Right cardiac atrium (tissue), 5 donors: Measurements from ENCODE around the gene CHKA. TPM values are rescaled to one million over a fixed set of nuclear protein-coding genes. Genes with fewer than 3 reads are reported as not detected.

Experiments used
- ATAC-seq, 2 donors: fragments of 200-7000 bp; cut with Tn5 transposase; one replicate each; pipeline versions ENCODE4 v1.8.0 to v1.9.1; 2020; ENCODE audit warnings: moderate library complexity in 2 of 2, mild to moderate bottlenecking in 1 of 2
- DNase-seq, 3 donors: peaks; one replicate each; pipeline ENCODE4 v3.0.0-alpha.2; 2020
- H3K27ac ChIP-seq: one replicate; pipeline ENCODE4 v1.5.1; 2013; ENCODE audit warnings: mild to moderate bottlenecking, low read length, control low read depth, moderate library complexity
- H3K27me3 ChIP-seq: one replicate; pipeline ENCODE4 v1.6.1; 2013; ENCODE audit not compliant: control insufficient read depth, insufficient read depth
- H3K4me1 ChIP-seq: one replicate; pipeline ENCODE4 v1.6.1; 2013; ENCODE audit warnings: low read length; ENCODE audit not compliant: control insufficient read depth, insufficient read depth
- H3K4me3 ChIP-seq: one replicate; pipeline ENCODE4 v1.5.1; 2013; ENCODE audit warnings: low read length, control low read depth
- H3K9me3 ChIP-seq: one replicate; pipeline ENCODE4 v1.6.1; 2013; ENCODE audit warnings: low read length; ENCODE audit not compliant: control insufficient read depth
- WGBS: extraction: QIAGEN DNeasy Blood & Tissue Kit; methylation state at CpG from one replicate; pipeline ENCODE4 v1.1.7; 2013; 5-methylcytosine and 5-hydroxymethylcytosine counted together
- intact Hi-C, 4 donors: fragments of 100-400 bp; cut with DNase I; formaldehyde crosslinking; loops; one replicate each; pipeline versions ENCODE4 v1.11.0 to v1.14.0; 2022 to 2023
- polyA plus RNA-seq: library from polyadenylated mRNA; stranded (reverse); fragments of 200-250 nt; gene quantifications from one replicate; pipeline ENCODE4 v1.2.3, GENCODE V29; 2013
- total RNA-seq, 4 donors: library from RNA; stranded (reverse); fragmentation: NEBNext Ultra II Directional; extraction: Animal tissue kit (Norgen Biotek cat#: 25700); gene quantifications; one replicate each; pipeline ENCODE4 v1.2.1, GENCODE V29; 2021
- donor health status: healthy with polysubstance abuse.
- donor health status: DM: no; HTN: yes; CAD: no.
- donor health status: DM: no; HTN: no; CAD: no.
- donor health status: DM: no; HTN: yes; CAD: no; lungs with severe emphysema.
- donor health status: DM: yes; HTN: yes; CAD: no.

CHKA gene
- total and polyA plus RNA-seq, 5 donors: 8.7 to 11.1 (median 10.2) TPM

DNA sequence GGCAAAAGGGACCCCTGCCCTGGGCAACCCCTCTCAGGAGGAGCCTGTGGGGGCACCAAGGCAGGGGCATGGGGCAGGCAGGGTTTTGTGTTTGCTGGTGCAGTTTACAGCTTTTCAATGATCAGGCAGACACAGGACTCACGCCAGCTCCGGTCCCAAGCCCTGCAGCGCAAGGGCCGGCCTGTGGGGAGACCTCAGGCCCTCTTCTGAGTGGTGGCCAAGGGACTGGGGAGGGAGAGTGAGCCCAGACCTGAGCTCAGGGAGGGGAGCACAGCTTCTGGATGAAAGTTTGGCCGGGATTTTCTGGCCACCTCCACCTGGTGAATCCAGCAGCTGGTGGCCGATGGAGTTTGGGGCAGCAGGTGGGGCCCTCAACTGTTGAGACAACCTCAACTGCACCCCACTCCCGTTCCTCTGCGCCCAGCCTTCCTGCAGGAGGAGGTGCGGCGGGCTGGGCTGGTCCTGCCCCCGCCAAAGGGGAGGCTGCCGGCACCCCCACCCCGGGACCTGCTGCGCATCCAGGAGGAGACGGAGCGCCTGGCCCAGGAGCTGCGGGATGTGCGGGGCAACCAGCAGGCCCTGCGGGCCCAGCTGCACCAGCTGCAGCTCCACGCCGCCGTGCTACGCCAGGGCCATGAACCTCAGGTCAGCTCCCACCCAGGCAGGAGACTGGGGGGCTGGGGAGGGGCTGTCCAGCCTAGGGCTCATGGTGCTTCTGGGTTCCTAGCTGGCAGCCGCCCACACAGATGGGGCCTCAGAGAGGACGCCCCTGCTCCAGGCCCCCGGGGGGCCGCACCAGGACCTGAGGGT, 78.8 kb downstream of the CHKA start:
- H3K4me3 ChIP-seq: no peak overlapping the region
- no peak for ATAC-seq
- peak in 2 of 3 donors; percentile 18 to 61 for DNase-seq
- H3K27ac ChIP-seq: no peak overlapping the region
- WGBS: 92% methylated on average over 27 of the region's 27 CpGs
- intact Hi-C loops: no loop called here
- H3K4me1 ChIP-seq: peaks cover 10% of the 10 kb centered on the region
- H3K9me3 ChIP-seq: no peaks in the 10 kb centered on the region
- no peaks in the 10 kb centered on the region for H3K27me3 ChIP-seq

- no peak overlapping the region for H3K4me3 ChIP-seq
- intact Hi-C loops: no loop called here
- H3K9me3 ChIP-seq: no peaks in the 10 kb centered on the region
- WGBS: 86% methylated on average over 12 of the region's 12 CpGs
- peaks cover 11% of the 10 kb centered on the region for H3K4me1 ChIP-seq
- ATAC-seq (no peak), DNase-seq (peak in 1 of 3 donors; percentile 38)
- H3K27ac ChIP-seq: no peak overlapping the region
- no peaks in the 10 kb centered on the region for H3K27me3 ChIP-seq
Observed at GRCh38 chr11:68041617-68042218, 79.5 kb downstream of the CHKA start.

- intact Hi-C loops: no loop called here
- DNase-seq (peak; percentile 31 to 64 (median 58)), ATAC-seq (no peak)
- WGBS: 81% methylated on average over 23 of the region's 23 CpGs
- no peaks in the 10 kb centered on the region for H3K9me3 ChIP-seq
- H3K27ac ChIP-seq: peak overlapping the region; percentile 14
- H3K4me1 ChIP-seq: peaks cover 11% of the 10 kb centered on the region
- no peaks in the 10 kb centered on the region for H3K27me3 ChIP-seq
- peak overlapping the region; percentile 73 for H3K4me3 ChIP-seq
Observed at GRCh38 chr11:68040957-68041591, 80.1 kb downstream of the CHKA start.

GRCh38 chr11:68040101-68040956, 80.9 kb downstream of the CHKA start:
- peaks cover 11% of the 10 kb centered on the region for H3K4me1 ChIP-seq
- intact Hi-C loops: no loop called here

GRCh38 chr11:68039526-68040086, 81.6 kb downstream of the CHKA start:
- H3K4me3 ChIP-seq: peak overlapping the region; percentile 73
- no peaks in the 10 kb centered on the region for H3K27me3 ChIP-seq
- H3K9me3 ChIP-seq: no peaks in the 10 kb centered on the region
- 34% methylated on average over 10 of the region's 10 CpGs for WGBS
- DNase-seq: peak; percentile 30 to 75 (median 69)
- peak overlapping the region; percentile 83 for H3K27ac ChIP-seq
- intact Hi-C loops: loop anchor here in 2 of 4 donors (5.0 to 10.0 kb wide), 2 partner anchors 78 to 275 kb away; partner anchors contain the start of gene LRP5 (in 1 of the 2)
- no peak for ATAC-seq
- peaks cover 11% of the 10 kb centered on the region for H3K4me1 ChIP-seq

More at GRCh38 chr11:68040101-68040956, 80.9 kb downstream of the CHKA start:
- no peaks in the 10 kb centered on the region for H3K27me3 ChIP-seq
- H3K9me3 ChIP-seq: no peaks in the 10 kb centered on the region
- WGBS: 23% methylated on average over 22 of the region's 22 CpGs
- peak overlapping the region; percentile 73 for H3K4me3 ChIP-seq
- peak overlapping the region; percentile 83 for H3K27ac ChIP-seq
- DNase-seq: peak; percentile 73 to 88 (median 87)
- peak; percentile 16 to 49 for ATAC-seq

GRCh38 chr11:68038718-68039525, 82.3 kb downstream of the CHKA start, which contains the start of gene TCIRG1:
Gene TCIRG1, plus strand, starts transcription at chr11:68039025. Its CDS starts 2,247 bp downstream, at chr11:68041272.
- Histone ChIP-seq H3K27ac (peak within 1 kb of the TSS; percentile 83), H3K27me3 (no peaks in the 10 kb centered on the region), H3K4me1 (peaks cover 11% of the 10 kb centered on the region), H3K9me3 (no peaks in the 10 kb centered on the region), H3K4me3 (peak within 1 kb of the TSS; percentile 73)
- intact Hi-C loops: loop anchor here in 2 of 4 donors (5.0 to 10.0 kb wide), 2 partner anchors 78 to 276 kb away; partner anchors contain the start of gene LRP5 (in 1 of the 2)
- WGBS: 7% methylated on average over 51 of the region's 51 CpGs
- DNase-seq: peak; percentile 89 to 96 (median 96)
- peak; percentile 88 to 90 for ATAC-seq

- WGBS: 27% methylated on average over 13 of the region's 13 CpGs
- intact Hi-C loops: loop anchor here in 2 of 4 donors (5.0 to 10.0 kb wide), 2 partner anchors 79 to 277 kb away; partner anchors contain the start of gene LRP5 (in 1 of the 2)
- no peaks in the 10 kb centered on the region for H3K9me3 ChIP-seq
- ATAC-seq (peak in 1 of 2 donors; percentile 5), DNase-seq (peak in 2 of 3 donors; percentile 56 to 75)
- H3K27ac ChIP-seq: peak overlapping the region; percentile 82
- H3K27me3 ChIP-seq: no peaks in the 10 kb centered on the region
- peaks cover 11% of the 10 kb centered on the region for H3K4me1 ChIP-seq
- H3K4me3 ChIP-seq: peak overlapping the region; percentile 73
Observed at GRCh38 chr11:68038226-68038717, 82.9 kb downstream of the CHKA start.

DNA sequence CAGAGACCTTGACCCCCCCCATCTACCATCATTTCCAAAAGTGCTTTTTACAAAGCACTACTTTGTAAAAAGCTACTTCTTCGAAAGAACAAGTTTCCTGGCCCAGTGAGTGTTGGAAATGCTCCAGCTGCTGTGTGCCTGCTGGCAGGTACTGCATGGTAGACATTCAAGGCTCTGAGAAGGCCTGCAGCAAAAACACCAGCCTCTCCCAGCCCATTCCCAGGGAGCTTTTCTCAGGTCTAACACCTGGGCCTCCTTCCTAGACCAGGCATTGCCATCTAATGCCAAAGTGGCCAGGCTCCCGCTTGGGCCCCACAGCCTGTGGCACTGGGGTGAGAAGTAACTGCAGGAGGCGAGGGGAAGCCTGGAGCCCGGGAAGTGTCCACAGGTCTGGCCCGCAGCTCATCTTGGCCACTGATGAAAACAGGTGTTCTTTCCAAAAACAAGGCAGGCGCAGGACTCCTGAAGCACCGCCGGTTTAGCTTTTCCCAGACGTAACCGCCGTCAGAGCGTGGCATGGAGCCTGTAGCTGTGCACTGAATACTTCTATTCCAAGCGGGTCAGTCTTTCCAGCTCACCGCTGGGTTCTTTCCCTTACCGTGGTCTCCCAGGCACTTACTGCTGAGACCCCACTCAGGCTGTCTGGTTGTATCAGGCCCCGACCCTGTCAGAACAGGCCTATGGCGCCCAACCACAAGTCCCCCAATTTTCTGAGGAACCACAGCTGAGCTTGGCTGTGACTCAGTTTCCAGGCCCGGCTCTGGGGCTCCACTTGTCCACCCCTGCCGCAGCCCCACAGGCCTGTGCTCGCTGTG, 83.6 kb downstream of the CHKA start:
- Histone ChIP-seq H3K27ac (peak overlapping the region; percentile 64), H3K9me3 (no peaks in the 10 kb centered on the region), H3K4me3 (no peak overlapping the region), H3K4me1 (peaks cover 11% of the 10 kb centered on the region), H3K27me3 (no peaks in the 10 kb centered on the region)
- ATAC-seq: no peak
- intact Hi-C loops: loop anchor here in 2 of 4 donors (5.0 to 10.0 kb wide), 2 partner anchors 80 to 277 kb away; partner anchors contain the start of gene LRP5 (in 1 of the 2)
- peak; percentile 18 to 52 (median 49) for DNase-seq
- 84% methylated on average over 20 of the region's 20 CpGs for WGBS
